Right atrium auricular region (tissue), 2 donors: ENCODE measurements around the gene ACSM5. TPM values are rescaled to one million over a fixed set of nuclear protein-coding genes. Genes with fewer than 3 reads are reported as not detected.

Experiments used
- DNase-seq: peaks from one replicate; pipeline ENCODE4 v3.0.0-alpha.2; 2019; ENCODE audit warnings: low spot score
- H3K27ac ChIP-seq, 2 donors: fragments of 200-600 bp; sonication (generic); 1 replicate in 1 of 2; 2 replicates in 1 of 2; pipeline ENCODE4 v1.5.1; 2016 to 2019
- H3K27me3 ChIP-seq, 2 donors: fragments of 200-600 bp; sonication (generic); one replicate each; pipeline versions ENCODE4 v1.5.1 to v1.6.0; 2017 to 2019
- H3K36me3 ChIP-seq: fragments of 200-600 bp; sonication (generic); one replicate; pipeline ENCODE4 v1.5.1; 2016
- H3K4me1 ChIP-seq, 2 donors: fragments of 200-600 bp; sonication (generic); one replicate each; pipeline versions ENCODE4 v1.5.1 to v1.6.0; 2017 to 2019
- H3K4me3 ChIP-seq, 2 donors: fragments of 200-600 bp; sonication (generic); 1 replicate in 1 of 2; 2 replicates in 1 of 2; pipeline ENCODE4 v1.5.1; 2017 to 2019; ENCODE audit warnings: mild to moderate bottlenecking in 1 of 2, moderate library complexity in 1 of 2
- H3K9me3 ChIP-seq, 2 donors: fragments of 200-600 bp; sonication (generic); one replicate each; pipeline ENCODE4 v1.5.1; 2019
- total RNA-seq, 2 donors: library from RNA; depleted of rRNA; stranded (reverse); fragments of >200 nt; gene quantifications; one replicate each; pipeline ENCODE4 v1.1.0, GENCODE V29; 2016
- TF ChIP-seq, protein P1 (sequence below), 2 donors: fragments of 200-600 bp; sonication (generic); IDR thresholded peaks; one replicate each; pipeline ENCODE4 v1.5.1; 2019; ENCODE audit warnings: antibody characterized with exemption in 2 of 2

The ACSM5 gene
- total RNA-seq, 2 donors from 2014 or later: 1.7 TPM

- Histone ChIP-seq H3K27me3 (no peaks in the 10 kb centered on the region), H3K9me3 (no peaks in the 10 kb centered on the region), H3K4me1 (no peaks in the 10 kb centered on the region), H3K27ac (no peak overlapping the region), H3K4me3 (no peak overlapping the region), H3K36me3 (no peaks in the 10 kb centered on the region)
- TF ChIP-seq, protein P1, sequence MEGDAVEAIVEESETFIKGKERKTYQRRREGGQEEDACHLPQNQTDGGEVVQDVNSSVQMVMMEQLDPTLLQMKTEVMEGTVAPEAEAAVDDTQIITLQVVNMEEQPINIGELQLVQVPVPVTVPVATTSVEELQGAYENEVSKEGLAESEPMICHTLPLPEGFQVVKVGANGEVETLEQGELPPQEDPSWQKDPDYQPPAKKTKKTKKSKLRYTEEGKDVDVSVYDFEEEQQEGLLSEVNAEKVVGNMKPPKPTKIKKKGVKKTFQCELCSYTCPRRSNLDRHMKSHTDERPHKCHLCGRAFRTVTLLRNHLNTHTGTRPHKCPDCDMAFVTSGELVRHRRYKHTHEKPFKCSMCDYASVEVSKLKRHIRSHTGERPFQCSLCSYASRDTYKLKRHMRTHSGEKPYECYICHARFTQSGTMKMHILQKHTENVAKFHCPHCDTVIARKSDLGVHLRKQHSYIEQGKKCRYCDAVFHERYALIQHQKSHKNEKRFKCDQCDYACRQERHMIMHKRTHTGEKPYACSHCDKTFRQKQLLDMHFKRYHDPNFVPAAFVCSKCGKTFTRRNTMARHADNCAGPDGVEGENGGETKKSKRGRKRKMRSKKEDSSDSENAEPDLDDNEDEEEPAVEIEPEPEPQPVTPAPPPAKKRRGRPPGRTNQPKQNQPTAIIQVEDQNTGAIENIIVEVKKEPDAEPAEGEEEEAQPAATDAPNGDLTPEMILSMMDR (IDR thresholded peaks at IDR 0.05): no peak
- DNase-seq: no peak
Observed at GRCh38 chr16:20401066-20401465, 8.3 kb upstream of the ACSM5 start.

GRCh38 chr16:20401475-20402016 is 7.8 kb upstream of the ACSM5 start:
- no peak for DNase-seq
- H3K4me1 ChIP-seq: no peaks in the 10 kb centered on the region
- no peak overlapping the region for H3K27ac ChIP-seq

GRCh38 chr16:20402651-20403050 is 6.7 kb upstream of the ACSM5 start:
- H3K27me3 ChIP-seq: no peaks in the 10 kb centered on the region
- H3K9me3 ChIP-seq: no peaks in the 10 kb centered on the region
- no peak for DNase-seq
- H3K4me3 ChIP-seq: no peak overlapping the region
- no peaks in the 10 kb centered on the region for H3K4me1 ChIP-seq
- no peaks in the 10 kb centered on the region for H3K36me3 ChIP-seq
- TF ChIP-seq, protein P1 (IDR thresholded peaks at IDR 0.05): no peak
- H3K27ac ChIP-seq: no peak overlapping the region

More at GRCh38 chr16:20401475-20402016, 7.8 kb upstream of the ACSM5 start:
- TF ChIP-seq, protein P1 (IDR thresholded peaks at IDR 0.05): no peak
- Histone ChIP-seq H3K36me3 (no peaks in the 10 kb centered on the region), H3K27me3 (no peaks in the 10 kb centered on the region), H3K4me3 (no peak overlapping the region), H3K9me3 (no peaks in the 10 kb centered on the region)

GRCh38 chr16:20404637-20405036 is 4.7 kb upstream of the ACSM5 start, which contains the start of gene PDILT:
PDILT (minus strand) TSS chr16:20404737; CDS start chr16:20399300, 5,437 bp downstream.
- Histone ChIP-seq H3K36me3 (no peaks in the 10 kb centered on the region), H3K4me1 (no peaks in the 10 kb centered on the region), H3K4me3 (no peak within 1 kb of the TSS), H3K9me3 (no peaks in the 10 kb centered on the region), H3K27ac (no peak within 1 kb of the TSS), H3K27me3 (no peaks in the 10 kb centered on the region)
- DNase-seq: no peak
- TF ChIP-seq, protein P1 (IDR thresholded peaks at IDR 0.05): no peak

DNA sequence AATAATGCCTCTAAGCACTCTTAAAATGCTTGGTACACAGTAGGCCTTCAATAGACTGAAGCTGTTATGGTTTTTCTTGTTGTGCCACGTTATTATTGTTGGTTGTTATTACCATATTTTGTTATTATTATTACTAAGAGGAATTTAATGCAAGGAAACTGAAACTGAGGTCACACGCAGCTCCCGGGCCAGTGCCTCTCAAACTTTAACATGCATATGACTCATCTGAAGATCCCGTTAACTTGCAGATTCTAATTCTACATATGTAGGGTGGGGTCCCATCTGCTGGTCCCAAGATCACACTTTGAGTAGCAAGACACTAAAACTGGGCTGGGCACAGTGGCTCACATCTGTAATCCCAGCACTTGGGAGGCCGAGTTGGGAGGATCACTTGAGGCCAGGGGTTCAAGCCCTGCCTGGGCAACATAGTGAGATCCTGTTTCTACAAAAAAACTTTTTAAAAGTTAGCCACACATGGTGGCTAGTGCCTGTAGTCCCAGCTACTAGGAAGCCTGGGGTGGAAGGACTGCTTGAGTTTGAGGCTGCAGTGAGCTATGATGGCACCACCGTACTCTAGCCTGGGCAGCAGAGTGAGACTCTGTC is 888 bp downstream of the ACSM5 start:
- H3K36me3 ChIP-seq: no peaks in the 10 kb centered on the region
- no peaks in the 10 kb centered on the region for H3K27me3 ChIP-seq
- H3K4me3 ChIP-seq: no peak overlapping the region
- no peaks in the 10 kb centered on the region for H3K4me1 ChIP-seq
- no peak overlapping the region for H3K27ac ChIP-seq
- TF ChIP-seq, protein P1 (IDR thresholded peaks at IDR 0.05): no peak
- no peak for DNase-seq
- H3K9me3 ChIP-seq: no peaks in the 10 kb centered on the region

- no peak for DNase-seq
- Histone ChIP-seq H3K9me3 (no peaks in the 10 kb centered on the region), H3K4me1 (no peaks in the 10 kb centered on the region), H3K4me3 (no peak overlapping the region), H3K27me3 (no peaks in the 10 kb centered on the region), H3K27ac (no peak overlapping the region), H3K36me3 (no peaks in the 10 kb centered on the region)
- TF ChIP-seq, protein P1 (IDR thresholded peaks at IDR 0.05): no peak
Observed at GRCh38 chr16:20411055-20411454, 1.7 kb downstream of the ACSM5 start.
